Dendritic cell treated with granulocyte-macrophage colony-stimulating factor and Interleukin-4, amounts not matched to agents 40 ng/mL and 50 ng/mL, for 4 days (primary cell): ENCODE results near the gene ZFHX3.
"Not testable (repeated sequence)": the region's sequence is repeated elsewhere in the genome, so short reads cannot be mapped to it uniquely, and the experiment has no call there.

Experiments used
- H3K27ac Mint-ChIP-seq: one replicate; pipeline ENCODE4 v1.8.0; 2022; ENCODE audit warnings: mild to moderate bottlenecking, mixed read lengths
- H3K27me3 Mint-ChIP-seq: one replicate; pipeline ENCODE4 v1.8.0; 2022; ENCODE audit warnings: mild to moderate bottlenecking, mixed read lengths
- H3K36me3 Mint-ChIP-seq: one replicate; pipeline ENCODE4 v1.8.0; 2022; ENCODE audit warnings: low read depth, mixed read lengths
- H3K4me1 Mint-ChIP-seq: one replicate; pipeline ENCODE4 v1.8.0; 2022; ENCODE audit warnings: low read depth, mixed read lengths
- H3K4me3 Mint-ChIP-seq: one replicate; pipeline ENCODE4 v1.8.0; 2022; ENCODE audit warnings: mild to moderate bottlenecking, moderate library complexity, mixed read lengths
- H3K9me3 Mint-ChIP-seq: one replicate; pipeline ENCODE4 v1.8.0; 2022; ENCODE audit warnings: mixed read lengths
- intact Hi-C: fragments of 100-400 bp; cut with micrococcal nuclease; formaldehyde crosslinking; loops from one replicate; pipeline ENCODE4 v1.15.0; 2022

Gene ZFHX3

DNA sequence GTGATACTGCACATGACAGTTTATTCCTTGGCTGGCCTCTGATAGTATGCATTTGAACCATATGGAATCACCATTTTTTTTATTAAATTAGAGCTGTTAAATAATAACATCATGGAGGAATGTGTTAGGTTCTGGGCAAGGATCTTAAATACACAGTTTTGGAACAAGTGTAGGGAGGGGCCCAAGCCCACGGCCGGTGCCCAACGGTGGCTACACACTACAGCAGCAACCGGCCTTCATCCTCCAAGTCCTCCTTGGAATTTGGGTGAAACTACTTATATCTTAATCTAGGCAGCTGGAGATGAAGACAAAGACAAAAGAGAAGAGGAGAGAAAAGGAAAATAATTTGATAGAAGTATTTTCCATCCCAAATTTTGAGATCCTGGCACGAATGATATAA is 35.6 kb downstream of the ZFHX3 start:
- H3K36me3 Mint-ChIP-seq, result no peaks in the 10 kb centered on the region
- H3K4me3 Mint-ChIP-seq, result no peak overlapping the region
- H3K9me3 Mint-ChIP-seq, result no peaks in the 10 kb centered on the region
- peaks cover 70% of the 10 kb centered on the region for H3K4me1 Mint-ChIP-seq
- no peaks in the 10 kb centered on the region for H3K27me3 Mint-ChIP-seq
- intact Hi-C loops, result no loop called here
- no peak overlapping the region for H3K27ac Mint-ChIP-seq

DNA sequence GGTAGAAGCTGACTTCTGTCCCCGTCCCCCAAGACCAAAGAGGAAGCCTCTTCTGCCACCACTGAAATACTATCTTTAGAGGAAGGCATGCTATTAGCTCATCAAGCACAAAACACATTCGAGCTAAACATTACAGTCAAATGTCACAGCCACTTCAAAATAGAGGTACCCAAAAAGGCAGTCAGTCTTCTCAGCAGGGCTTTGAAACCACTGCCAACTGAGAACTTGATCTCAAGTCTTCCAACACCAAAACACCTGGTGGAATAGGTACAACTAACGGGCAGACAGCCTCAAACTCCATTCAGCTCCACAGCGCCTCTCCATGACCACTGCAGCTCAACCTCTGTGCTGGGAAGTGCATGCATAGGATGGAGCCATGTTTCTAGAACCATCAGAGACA is 36.0 kb downstream of the ZFHX3 start:
- Mint-ChIP-seq H3K36me3 (no peaks in the 10 kb centered on the region), H3K27me3 (no peaks in the 10 kb centered on the region), H3K27ac (no peak overlapping the region), H3K4me1 (peaks cover 65% of the 10 kb centered on the region), H3K9me3 (no peaks in the 10 kb centered on the region), H3K4me3 (no peak overlapping the region)
- intact Hi-C loops, result no loop called here

DNA sequence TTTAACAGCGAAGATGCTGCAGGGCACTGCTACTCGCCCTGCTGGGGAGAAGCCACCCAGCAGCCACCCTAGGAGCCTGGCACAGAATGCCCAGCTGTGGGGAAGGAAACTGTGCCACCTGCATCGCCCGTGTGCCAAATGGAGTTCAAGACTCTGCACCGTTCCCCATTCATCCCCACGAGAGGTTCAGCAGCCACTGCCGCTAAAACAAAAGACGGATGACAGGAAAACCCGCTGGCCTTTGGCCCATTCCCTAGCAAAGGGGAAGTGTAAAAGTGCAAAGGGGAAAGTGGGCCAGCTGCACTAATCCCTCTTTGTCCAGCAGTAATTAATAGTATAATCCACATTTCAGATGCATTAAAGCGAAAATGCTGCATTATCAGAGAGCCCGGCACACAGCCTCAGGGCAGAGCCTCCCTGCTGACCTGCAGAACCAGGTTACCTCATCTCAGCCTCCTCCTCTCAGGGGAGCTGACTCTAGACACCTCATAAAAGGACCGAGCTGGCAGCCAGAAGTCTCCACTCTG is 37.7 kb downstream of the ZFHX3 start:
- Mint-ChIP-seq H3K27ac (no peak overlapping the region), H3K9me3 (no peaks in the 10 kb centered on the region), H3K27me3 (no peaks in the 10 kb centered on the region), H3K36me3 (no peaks in the 10 kb centered on the region), H3K4me1 (peaks cover 56% of the 10 kb centered on the region), H3K4me3 (peak overlapping the region; percentile 26)
- intact Hi-C loops, result no loop called here

DNA sequence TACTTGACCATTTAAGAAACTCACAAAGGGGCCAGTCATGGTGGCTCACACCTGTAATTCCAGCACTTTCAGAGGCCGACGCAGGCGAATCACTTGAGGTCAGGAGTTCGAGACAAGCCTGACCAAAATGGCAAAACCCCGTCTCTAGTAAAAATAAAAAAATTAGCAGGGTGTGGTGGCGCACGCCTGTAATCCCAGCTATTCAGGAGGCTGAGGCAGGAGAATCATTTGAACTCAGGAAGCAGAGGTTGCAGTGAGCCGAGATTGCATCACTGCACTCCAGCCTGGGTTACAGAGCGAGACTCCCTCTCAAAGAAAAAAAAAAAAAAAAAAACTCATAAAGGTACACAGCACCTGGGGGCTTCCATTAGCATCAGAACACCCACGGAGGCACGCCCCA is 38.2 kb downstream of the ZFHX3 start:
- H3K27me3 Mint-ChIP-seq, H3K27ac Mint-ChIP-seq, H3K36me3 Mint-ChIP-seq, H3K4me3 Mint-ChIP-seq, intact Hi-C loops, H3K9me3 Mint-ChIP-seq: not testable (repeated sequence)
- peaks cover 53% of the 10 kb centered on the region for H3K4me1 Mint-ChIP-seq

DNA sequence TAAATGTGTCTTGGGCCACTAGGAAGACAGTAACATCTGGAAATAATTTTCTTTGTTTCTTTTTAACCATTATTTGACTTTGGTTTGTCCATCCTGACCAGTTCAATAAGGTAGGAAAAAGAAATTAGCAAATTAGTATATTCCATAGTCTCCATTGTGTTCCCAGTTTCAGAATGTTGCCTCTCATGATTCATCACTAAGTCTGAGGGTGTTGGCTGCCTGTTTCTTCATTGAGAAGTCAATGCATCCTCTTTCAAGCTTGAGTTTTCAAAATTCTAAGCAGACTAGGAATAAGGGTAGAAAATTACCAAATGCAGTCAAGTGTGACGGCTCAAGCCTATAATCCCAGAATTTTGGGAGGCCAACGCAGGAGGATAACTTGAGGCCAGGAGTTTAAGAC is 41.9 kb downstream of the ZFHX3 start:
- H3K27ac Mint-ChIP-seq, result peak overlapping the region; percentile 20
- no peaks in the 10 kb centered on the region for H3K27me3 Mint-ChIP-seq
- H3K4me3 Mint-ChIP-seq, result no peak overlapping the region
- intact Hi-C loops, result no loop called here
- H3K9me3 Mint-ChIP-seq, result peaks cover 11% of the 10 kb centered on the region
- peaks cover 37% of the 10 kb centered on the region for H3K4me1 Mint-ChIP-seq
- H3K36me3 Mint-ChIP-seq, result peaks cover 11% of the 10 kb centered on the region

DNA sequence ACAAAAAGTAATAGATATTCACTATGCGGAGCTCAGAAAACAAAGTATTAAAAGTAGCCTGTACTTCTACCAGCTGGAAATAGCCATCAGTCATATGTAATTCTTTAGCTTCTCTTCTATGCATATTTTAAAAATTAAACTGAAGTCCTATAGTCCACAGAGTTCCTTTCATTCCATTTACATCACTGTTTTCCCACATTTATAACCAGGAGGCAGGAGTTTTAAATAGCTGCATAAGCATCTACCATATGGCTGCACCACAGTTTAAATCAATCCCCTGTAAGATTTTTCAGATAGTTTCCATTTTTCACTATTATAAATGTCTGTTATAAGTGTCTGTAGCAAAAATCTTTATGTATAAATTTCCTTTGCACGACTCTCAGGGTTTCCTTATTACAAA is 45.1 kb downstream of the ZFHX3 start:
- Mint-ChIP-seq H3K27me3 (no peaks in the 10 kb centered on the region), H3K4me3 (no peak overlapping the region), H3K27ac (no peak overlapping the region), H3K9me3 (peaks cover 18% of the 10 kb centered on the region), H3K36me3 (peaks cover 17% of the 10 kb centered on the region), H3K4me1 (peaks cover 29% of the 10 kb centered on the region)
- intact Hi-C loops, result no loop called here

DNA sequence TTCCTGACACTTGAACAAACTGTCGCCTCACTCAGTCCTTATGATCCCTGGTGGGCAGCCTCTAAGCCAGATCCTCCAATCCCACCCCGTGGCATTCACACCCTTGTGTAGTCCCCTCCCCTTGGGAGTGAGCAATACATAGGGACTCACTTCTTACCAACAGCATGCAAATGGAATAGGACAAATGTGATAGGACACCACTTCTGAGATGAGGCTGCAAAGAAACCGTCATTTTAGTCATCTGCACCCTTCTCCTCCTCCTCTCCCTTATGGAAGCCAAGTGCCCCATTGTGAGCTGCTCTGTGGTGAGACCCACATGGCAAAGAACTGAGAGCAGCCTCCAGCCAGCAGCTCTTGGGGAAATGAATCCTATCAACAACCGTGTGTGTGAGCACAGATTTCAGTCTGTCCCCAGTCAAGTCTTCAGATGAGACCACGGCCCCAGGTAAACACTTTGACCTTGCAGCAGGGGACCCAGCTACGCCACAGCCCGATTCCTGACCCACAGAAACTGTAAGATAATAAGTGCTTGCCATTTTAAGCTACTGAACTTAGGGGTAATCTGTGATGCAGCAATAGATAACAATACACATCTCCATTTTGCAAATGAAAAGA is 46.9 kb downstream of the ZFHX3 start:
- H3K9me3 Mint-ChIP-seq, result peaks cover 18% of the 10 kb centered on the region
- no peak overlapping the region for H3K4me3 Mint-ChIP-seq
- H3K27me3 Mint-ChIP-seq, result no peaks in the 10 kb centered on the region
- peaks cover 17% of the 10 kb centered on the region for H3K36me3 Mint-ChIP-seq
- H3K4me1 Mint-ChIP-seq, result peaks cover 41% of the 10 kb centered on the region
- intact Hi-C loops, result no loop called here
- H3K27ac Mint-ChIP-seq, result no peak overlapping the region

DNA sequence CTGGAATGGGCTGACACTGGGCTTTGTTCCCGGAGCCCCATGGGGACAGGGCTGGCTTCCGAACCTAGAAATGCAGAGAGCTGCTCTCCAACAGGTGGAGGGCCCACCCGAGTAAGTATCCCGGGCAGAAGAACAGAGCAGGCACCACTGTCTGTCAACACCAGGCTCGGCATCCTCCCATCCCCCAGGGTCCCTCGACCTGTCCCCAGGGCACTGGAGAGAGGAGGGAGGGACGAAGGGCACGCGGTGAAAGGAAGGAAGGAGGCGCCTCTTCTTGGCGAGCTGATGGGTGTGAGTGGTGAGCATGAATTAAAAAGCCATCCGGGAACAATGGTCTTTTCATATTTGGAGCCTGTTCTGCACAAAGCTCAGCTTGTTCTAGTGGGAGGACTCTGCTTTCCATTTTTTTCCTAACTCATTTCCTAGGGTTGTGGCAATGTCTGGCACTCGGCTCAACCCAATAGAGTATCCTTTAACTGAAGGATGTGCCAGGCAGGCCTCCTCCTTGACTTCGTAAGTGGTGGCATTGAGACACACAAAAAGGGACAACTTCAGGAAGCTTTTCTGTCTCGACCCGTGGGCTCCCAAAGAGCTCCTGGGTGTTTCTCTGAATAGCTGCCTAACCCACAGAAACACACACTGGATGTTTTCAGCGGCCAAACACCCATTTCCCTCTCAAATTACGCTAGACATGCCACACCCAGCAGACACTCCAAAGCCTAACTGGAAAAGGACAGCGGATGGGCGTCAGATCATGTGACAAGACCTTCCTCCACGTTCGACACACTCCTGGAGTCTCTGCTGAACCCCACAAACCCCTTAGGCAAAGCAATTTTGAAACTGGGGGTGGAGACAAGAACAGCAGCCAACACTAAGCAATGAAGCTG is 47.7 kb downstream of the ZFHX3 start:
- H3K9me3 Mint-ChIP-seq, result peaks cover 18% of the 10 kb centered on the region
- peaks cover 17% of the 10 kb centered on the region for H3K36me3 Mint-ChIP-seq
- H3K4me1 Mint-ChIP-seq, result peaks cover 47% of the 10 kb centered on the region
- H3K4me3 Mint-ChIP-seq, result peak overlapping the region; percentile 11
- intact Hi-C loops, result no loop called here
- H3K27me3 Mint-ChIP-seq, result no peaks in the 10 kb centered on the region
- H3K27ac Mint-ChIP-seq, result no peak overlapping the region

DNA sequence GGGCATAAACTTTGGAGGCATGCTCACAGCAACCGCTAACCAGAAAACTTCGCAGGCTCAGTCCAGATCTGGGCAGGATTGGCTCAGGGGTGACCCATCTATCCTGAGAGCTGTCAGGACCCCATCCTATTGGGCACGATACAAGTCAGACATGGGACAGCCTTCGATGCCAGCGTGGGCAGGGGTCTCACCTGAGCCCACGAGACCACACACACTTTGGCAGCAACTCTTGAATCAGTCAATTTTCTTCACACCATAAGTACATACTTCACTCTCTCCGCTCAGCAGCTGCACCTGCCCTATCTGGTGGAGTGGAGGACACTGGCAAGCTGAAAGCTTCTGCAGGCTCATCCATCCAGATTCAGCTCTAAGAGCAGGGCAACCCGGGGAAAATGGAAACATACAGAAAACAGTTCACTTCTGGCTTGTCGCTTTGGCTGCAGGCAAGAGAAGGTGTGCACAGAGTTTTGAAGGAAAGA is 48.3 kb downstream of the ZFHX3 start:
- H3K27me3 Mint-ChIP-seq, result no peaks in the 10 kb centered on the region
- peaks cover 18% of the 10 kb centered on the region for H3K9me3 Mint-ChIP-seq
- H3K4me1 Mint-ChIP-seq, result peaks cover 51% of the 10 kb centered on the region
- H3K27ac Mint-ChIP-seq, result no peak overlapping the region
- H3K36me3 Mint-ChIP-seq, result peaks cover 17% of the 10 kb centered on the region
- intact Hi-C loops, result no loop called here
- no peak overlapping the region for H3K4me3 Mint-ChIP-seq

DNA sequence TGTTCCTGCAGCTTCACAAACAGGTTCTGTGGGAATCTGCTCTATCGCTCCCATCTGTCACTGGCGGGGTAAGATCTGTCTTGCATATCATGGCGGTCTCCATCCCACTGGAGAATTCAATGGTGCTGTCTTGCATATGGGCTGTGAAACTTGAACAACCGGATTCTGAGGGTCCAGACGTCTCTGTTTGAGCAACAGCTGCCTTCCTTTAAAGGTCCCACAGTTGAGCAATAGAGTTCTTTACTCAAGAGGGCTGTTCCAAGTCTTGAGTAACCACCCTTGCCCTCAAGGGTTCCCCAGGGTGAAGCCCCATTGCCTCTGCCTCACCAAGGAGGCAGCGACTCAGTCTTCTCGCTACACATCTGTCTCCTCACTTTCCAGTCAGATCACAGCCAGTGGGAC is 50.8 kb downstream of the ZFHX3 start:
- H3K9me3 Mint-ChIP-seq, result peaks cover 18% of the 10 kb centered on the region
- intact Hi-C loops, result no loop called here
- peaks cover 17% of the 10 kb centered on the region for H3K36me3 Mint-ChIP-seq
- no peak overlapping the region for H3K4me3 Mint-ChIP-seq
- H3K27me3 Mint-ChIP-seq, result no peaks in the 10 kb centered on the region
- H3K4me1 Mint-ChIP-seq, result peaks cover 56% of the 10 kb centered on the region
- no peak overlapping the region for H3K27ac Mint-ChIP-seq

DNA sequence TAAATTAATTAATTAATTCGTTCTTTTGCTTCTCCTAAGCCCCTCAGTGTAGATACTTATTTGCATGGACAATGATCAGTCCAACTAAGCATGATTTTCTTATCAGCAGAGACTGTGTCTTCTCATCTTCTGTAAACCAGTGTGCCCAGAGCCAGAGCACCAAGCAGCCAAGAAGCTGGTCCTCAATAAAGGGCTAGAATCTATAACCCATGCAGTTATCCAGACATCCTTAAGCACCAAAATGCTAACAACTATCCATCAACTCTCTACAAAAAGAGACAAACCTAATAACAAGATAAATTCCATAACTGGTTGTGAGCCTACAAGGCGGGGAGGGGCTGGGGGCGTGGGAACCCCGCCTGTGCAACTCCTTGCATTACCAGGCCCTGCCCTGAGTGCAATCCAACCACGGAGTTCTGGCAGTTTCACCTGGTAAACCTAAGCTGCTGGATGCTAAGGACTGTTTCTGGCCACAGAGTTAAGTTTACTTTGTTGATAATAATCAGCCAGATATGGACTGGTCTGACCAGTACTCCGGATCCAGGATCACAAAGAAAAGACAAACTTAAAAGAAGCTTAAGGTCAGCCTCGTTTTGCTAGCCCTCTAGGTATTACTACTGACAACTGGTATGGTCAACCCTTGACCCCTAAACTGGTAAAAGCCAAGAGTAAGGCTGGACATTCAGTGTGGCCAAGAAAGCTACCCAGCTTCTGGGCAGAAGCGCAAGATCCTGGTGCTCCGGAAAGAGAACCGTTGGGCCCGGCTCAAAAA is 51.5 kb downstream of the ZFHX3 start:
- Mint-ChIP-seq H3K36me3 (peaks cover 11% of the 10 kb centered on the region), H3K4me1 (peaks cover 58% of the 10 kb centered on the region), H3K4me3 (no peak overlapping the region), H3K9me3 (peaks cover 12% of the 10 kb centered on the region), H3K27ac (no peak overlapping the region), H3K27me3 (no peaks in the 10 kb centered on the region)
- intact Hi-C loops, result no loop called here

DNA sequence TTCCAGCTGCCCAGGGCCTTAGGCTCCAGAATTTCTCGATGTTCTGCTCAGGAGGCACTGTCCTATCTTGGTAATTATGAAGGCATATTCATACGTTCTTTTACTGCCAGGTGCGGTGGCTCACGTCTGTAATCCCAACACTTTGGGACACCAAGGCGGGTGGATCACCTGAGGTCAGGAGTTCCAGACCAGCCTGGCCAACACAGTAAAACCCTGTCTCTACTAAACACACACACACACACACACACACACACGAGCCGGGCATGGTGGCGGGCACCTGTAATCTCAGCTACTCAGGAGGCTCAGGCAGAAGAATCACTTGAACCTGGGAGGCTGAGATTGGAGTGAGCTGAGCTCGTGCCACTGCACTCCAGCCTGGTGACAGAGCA is 52.1 kb downstream of the ZFHX3 start:
- H3K27ac Mint-ChIP-seq, H3K9me3 Mint-ChIP-seq, H3K36me3 Mint-ChIP-seq, H3K27me3 Mint-ChIP-seq, intact Hi-C loops, H3K4me3 Mint-ChIP-seq: not testable (repeated sequence)
- peaks cover 54% of the 10 kb centered on the region for H3K4me1 Mint-ChIP-seq

DNA sequence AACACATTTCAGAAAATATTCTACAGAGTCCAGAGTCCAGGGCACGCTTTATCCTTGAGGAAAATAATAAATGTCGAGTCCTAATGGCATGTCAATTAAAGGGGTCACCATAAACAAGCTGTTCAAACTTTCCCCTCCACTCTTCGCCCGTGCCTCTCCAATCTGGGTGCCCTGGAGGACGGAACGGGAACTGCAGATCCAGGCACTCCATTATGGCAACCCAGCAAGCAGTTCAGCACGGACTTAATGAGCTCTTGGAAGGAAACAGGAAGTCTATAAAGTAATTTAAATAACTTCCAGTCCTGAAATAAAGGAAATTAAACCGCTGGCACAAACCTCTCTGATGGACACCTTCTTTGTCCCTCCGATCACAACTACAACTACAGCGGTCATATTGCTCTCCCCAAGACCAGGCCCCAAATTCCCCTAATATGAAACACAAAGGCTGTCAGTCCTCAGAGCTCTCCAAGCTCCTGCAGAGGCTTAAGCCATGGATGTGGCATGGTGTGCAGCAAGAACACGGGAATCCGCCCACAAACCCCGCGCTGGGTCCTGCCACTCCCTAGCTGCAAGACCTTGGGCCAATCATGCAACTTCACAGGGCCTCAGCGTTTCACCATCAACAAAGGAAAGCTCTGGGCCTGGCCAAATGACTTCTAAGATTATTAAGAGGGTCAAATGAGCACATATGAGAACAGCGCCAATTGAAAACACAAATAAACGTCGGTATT is 52.6 kb downstream of the ZFHX3 start:
- intact Hi-C loops, result no loop called here
- Mint-ChIP-seq H3K4me3 (no peak overlapping the region), H3K4me1 (peaks cover 53% of the 10 kb centered on the region), H3K9me3 (peaks cover under 1% of the 10 kb centered on the region), H3K36me3 (no peaks in the 10 kb centered on the region), H3K27ac (no peak overlapping the region), H3K27me3 (no peaks in the 10 kb centered on the region)
